CD14-positive monocyte (primary cell): ENCODE measurements around the gene TSHR. TPM values are rescaled to one million over a fixed set of nuclear protein-coding genes. Genes with fewer than 3 reads are reported as not detected.
"Not testable (repeated sequence)": the region's sequence is repeated elsewhere in the genome, so short reads cannot be mapped to it uniquely, and the experiment has no call there.

ENCODE experiments used
- DNase-seq, 3 donors: peaks; one replicate each; pipeline ENCODE4 v3.0.0-alpha.2; 2011 to 2022
- H2AFZ ChIP-seq: 2 replicates; pipeline ENCODE4 v1.6.0; 2012; ENCODE audit warnings: mild to moderate bottlenecking, low read depth, low read length, inconsistent platforms; ENCODE audit not compliant: insufficient read depth, poor library complexity, severe bottlenecking
- H3K27ac ChIP-seq, 2 donors: 1 replicate in 1 of 2; 2 replicates in 1 of 2; pipeline ENCODE4 v1.5.1; 2012 to 2013; ENCODE audit warnings: low read length in 2 of 2, control low read depth in 1 of 2, inconsistent platforms in 1 of 2, low read depth in 1 of 2, mild to moderate bottlenecking in 1 of 2
- H3K27me3 ChIP-seq, 2 donors: one replicate each; pipeline versions ENCODE4 v1.6.0 to v1.6.1; 2011 to 2013; ENCODE audit warnings: low read length in 2 of 2; ENCODE audit not compliant: control insufficient read depth in 2 of 2, insufficient read depth in 2 of 2
- H3K36me3 ChIP-seq, 2 donors: replicated peaks in 1 of 2; 1 replicate in 1 of 2; 2 replicates in 1 of 2; pipeline versions ENCODE4 v1.5.1 to v1.6.1; 2012 to 2013; ENCODE audit warnings: low read length in 2 of 2, control low read depth in 1 of 2, inconsistent platforms in 1 of 2, mild to moderate bottlenecking in 1 of 2; ENCODE audit not compliant: insufficient read depth in 2 of 2, control insufficient read depth in 1 of 2
- H3K4me1 ChIP-seq, 2 donors: 1 replicate in 1 of 2; 2 replicates in 1 of 2; pipeline versions ENCODE4 v1.5.1 to v1.6.1; 2012 to 2013; ENCODE audit warnings: low read length in 2 of 2, control low read depth in 1 of 2, inconsistent platforms in 1 of 2, mild to moderate bottlenecking in 1 of 2, moderate library complexity in 1 of 2; ENCODE audit not compliant: insufficient read depth in 2 of 2, control insufficient read depth in 1 of 2
- H3K4me2 ChIP-seq: replicated peaks from 2 replicates; pipeline ENCODE3; 2012; ENCODE audit warnings: low read length, moderate library complexity, mild to moderate bottlenecking; ENCODE audit not compliant: poor library complexity, severe bottlenecking; ENCODE audit errors: extremely low read depth
- H3K4me3 ChIP-seq, 3 experiments: fragments of 200-600 bp in 1 of 3; sonication (generic) in 1 of 3; replicated peaks in 1 of 3; 1 replicate in 2 of 3; 2 replicates in 1 of 3; pipeline ENCODE4 v1.5.1; 2011 to 2013; ENCODE audit warnings: low read length in 3 of 3, mild to moderate bottlenecking in 3 of 3, control low read depth in 2 of 3, low read depth in 2 of 3, inconsistent platforms in 1 of 3, moderate library complexity in 1 of 3
- H3K79me2 ChIP-seq: 2 replicates; pipeline ENCODE4 v1.6.0; 2012; ENCODE audit warnings: mild to moderate bottlenecking, control low read depth, inconsistent platforms, low read length, moderate library complexity; ENCODE audit not compliant: insufficient read depth
- H3K9ac ChIP-seq: 2 replicates; pipeline ENCODE4 v1.6.0; 2017; ENCODE audit warnings: low read length, mild to moderate bottlenecking; ENCODE audit not compliant: insufficient read depth, poor library complexity, severe bottlenecking
- H3K9me3 ChIP-seq, 2 donors: replicated peaks in 1 of 2; 1 replicate in 1 of 2; 2 replicates in 1 of 2; pipeline versions ENCODE4 v1.5.1 to v1.6.1; 2012 to 2013; ENCODE audit warnings: low read length in 2 of 2, control low read depth in 1 of 2; ENCODE audit not compliant: control insufficient read depth in 1 of 2, insufficient read depth in 1 of 2
- H4K20me1 ChIP-seq: 2 replicates; pipeline ENCODE4 v1.6.0; 2012; ENCODE audit warnings: mild to moderate bottlenecking, low read length, control low read depth, moderate library complexity; ENCODE audit not compliant: insufficient read depth
- H3K27ac Mint-ChIP-seq, 7 donors: one replicate each; pipeline ENCODE4 v1.8.0; 2020; ENCODE audit warnings: mild to moderate bottlenecking in 7 of 7, mixed read lengths in 7 of 7, moderate library complexity in 6 of 7, inconsistent platforms in 2 of 7
- H3K27me3 Mint-ChIP-seq, 3 donors: one replicate each; pipeline ENCODE4 v1.8.0; 2021 to 2022; ENCODE audit warnings: low read depth in 3 of 3, mild to moderate bottlenecking in 3 of 3, mixed read lengths in 3 of 3, moderate library complexity in 3 of 3, inconsistent platforms in 1 of 3
- H3K36me3 Mint-ChIP-seq, 2 donors: one replicate each; pipeline ENCODE4 v1.8.0; 2020; ENCODE audit warnings: mixed read lengths in 2 of 2, inconsistent platforms in 1 of 2, mild to moderate bottlenecking in 1 of 2
- H3K4me1 Mint-ChIP-seq: one replicate; pipeline ENCODE4 v1.8.0; 2020; ENCODE audit warnings: mild to moderate bottlenecking, mixed read lengths
- H3K4me3 Mint-ChIP-seq, 2 donors: one replicate each; pipeline ENCODE4 v1.8.0; 2020; ENCODE audit warnings: mild to moderate bottlenecking in 2 of 2, mixed read lengths in 2 of 2, moderate library complexity in 1 of 2
- H3K9me3 Mint-ChIP-seq, 7 donors: one replicate each; pipeline ENCODE4 v1.8.0; 2020 to 2022; ENCODE audit warnings: mixed read lengths in 7 of 7, mild to moderate bottlenecking in 6 of 7, moderate library complexity in 6 of 7, inconsistent platforms in 2 of 7
- WGBS: methylation state at CpG from one replicate; pipeline ENCODE4 v1.1.5; 2013; ENCODE audit warnings: missing lambda C conversion rate; ENCODE audit not compliant: insufficient coverage; 5-methylcytosine and 5-hydroxymethylcytosine counted together
- intact Hi-C, 2 donors: fragments of 100-400 bp; cut with micrococcal nuclease; formaldehyde crosslinking; loops; one replicate each; pipeline versions ENCODE4 v1.15.0 to v1.15.1; 2023
- polyA plus RNA-seq, 3 donors: library from polyadenylated mRNA; depleted of rRNA in 1 of 3; unstranded in 2 of 3; stranded (reverse) in 1 of 3; fragments of 300-500 nt in 2 of 3; fragments of >200 nt in 1 of 3; fragmentation: Illumina TruSeq in 2 of 3; gene quantifications; 1 replicate in 2 of 3; 2 replicates in 1 of 3; pipeline ENCODE4 v1.2.3, GENCODE V29; 2012 to 2021
- TF ChIP-seq, protein P1 (sequence below): fragments of 200-600 bp; IDR thresholded peaks from one replicate; pipeline ENCODE4 v1.8.0; 2022; ENCODE audit warnings: antibody characterized with exemption, mild to moderate bottlenecking

Gene TSHR
- polyA plus RNA-seq, 3 donors: not detected

DNA sequence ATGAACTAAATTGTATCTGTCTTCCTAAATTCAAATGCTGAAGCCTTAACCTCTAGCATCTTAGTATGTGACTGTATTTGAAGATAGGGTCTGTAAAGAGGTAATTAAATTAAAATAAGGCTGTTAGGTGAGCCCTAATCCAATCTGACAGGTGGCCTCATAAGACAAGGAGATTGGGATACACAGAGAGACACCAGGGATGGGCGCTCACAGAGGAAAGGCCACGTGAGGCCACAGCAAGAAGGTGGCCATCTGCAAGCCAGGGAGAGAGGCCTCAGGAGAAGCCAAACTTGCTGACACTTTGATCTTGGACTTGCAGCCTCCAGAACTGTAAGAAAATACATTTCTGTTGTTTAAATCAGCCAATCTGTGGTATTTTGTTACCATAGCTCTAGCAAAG lies 154.8 kb downstream of the TSHR start:
- Histone ChIP-seq H3K4me2 (no peak overlapping the region), H3K27ac (no peak overlapping the region), H3K9ac (no peak overlapping the region), H3K9me3 (no peaks in the 10 kb centered on the region), H3K36me3 (no peaks in the 10 kb centered on the region), H3K27me3 (no peaks in the 10 kb centered on the region), H2AFZ (no peak overlapping the region), H4K20me1 (no peaks in the 10 kb centered on the region), H3K4me3 (no peak overlapping the region), H3K79me2 (no peaks in the 10 kb centered on the region), H3K4me1 (peaks cover 16 to 26% of the 10 kb centered on the region in 2 donors)
- Mint-ChIP-seq H3K4me3 (no peak overlapping the region), H3K27me3 (no peaks in the 10 kb centered on the region), H3K27ac (no peak overlapping the region), H3K4me1 (peaks cover 18% of the 10 kb centered on the region), H3K36me3 (peaks cover 0 to 4% of the 10 kb centered on the region in 2 donors), H3K9me3 (peaks cover 0 to 5% (median 2%) of the 10 kb centered on the region in 7 donors)
- intact Hi-C loops: no loop called here
- 100% methylated on average over 2 of the region's 2 CpGs for WGBS
- TF ChIP-seq, protein P1, sequence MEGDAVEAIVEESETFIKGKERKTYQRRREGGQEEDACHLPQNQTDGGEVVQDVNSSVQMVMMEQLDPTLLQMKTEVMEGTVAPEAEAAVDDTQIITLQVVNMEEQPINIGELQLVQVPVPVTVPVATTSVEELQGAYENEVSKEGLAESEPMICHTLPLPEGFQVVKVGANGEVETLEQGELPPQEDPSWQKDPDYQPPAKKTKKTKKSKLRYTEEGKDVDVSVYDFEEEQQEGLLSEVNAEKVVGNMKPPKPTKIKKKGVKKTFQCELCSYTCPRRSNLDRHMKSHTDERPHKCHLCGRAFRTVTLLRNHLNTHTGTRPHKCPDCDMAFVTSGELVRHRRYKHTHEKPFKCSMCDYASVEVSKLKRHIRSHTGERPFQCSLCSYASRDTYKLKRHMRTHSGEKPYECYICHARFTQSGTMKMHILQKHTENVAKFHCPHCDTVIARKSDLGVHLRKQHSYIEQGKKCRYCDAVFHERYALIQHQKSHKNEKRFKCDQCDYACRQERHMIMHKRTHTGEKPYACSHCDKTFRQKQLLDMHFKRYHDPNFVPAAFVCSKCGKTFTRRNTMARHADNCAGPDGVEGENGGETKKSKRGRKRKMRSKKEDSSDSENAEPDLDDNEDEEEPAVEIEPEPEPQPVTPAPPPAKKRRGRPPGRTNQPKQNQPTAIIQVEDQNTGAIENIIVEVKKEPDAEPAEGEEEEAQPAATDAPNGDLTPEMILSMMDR: no peak
- DNase-seq: no peak

DNA sequence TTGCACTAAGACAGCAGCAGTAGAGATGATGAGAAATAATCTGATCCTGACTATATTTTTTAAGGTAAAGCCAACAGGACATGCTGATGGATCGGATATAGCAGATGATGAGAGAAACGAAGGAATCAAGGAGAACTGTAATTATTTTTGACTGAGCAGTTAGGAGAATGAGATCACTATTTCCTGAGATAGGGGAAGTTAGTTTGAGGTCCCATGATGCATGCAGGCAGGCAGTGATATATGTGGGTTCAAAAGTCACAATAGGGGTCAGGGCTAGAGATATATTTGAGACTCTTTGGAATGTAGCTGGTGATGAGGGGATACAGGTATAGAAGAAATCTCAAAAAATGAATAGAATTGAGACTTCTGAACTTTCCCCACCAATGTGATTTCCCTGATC lies 157.8 kb downstream of the TSHR start:
- Histone ChIP-seq H3K9ac (no peak overlapping the region), H3K4me2 (peak overlapping the region; percentile 17), H4K20me1 (no peaks in the 10 kb centered on the region), H3K4me1 (peaks cover 16 to 26% of the 10 kb centered on the region in 2 donors), H3K9me3 (no peaks in the 10 kb centered on the region), H3K79me2 (no peaks in the 10 kb centered on the region), H3K27ac (peak overlapping the region in 1 of 2 donors; percentile 40), H3K27me3 (no peaks in the 10 kb centered on the region), H3K36me3 (no peaks in the 10 kb centered on the region), H3K4me3 (no peak overlapping the region), H2AFZ (no peak overlapping the region)
- 30% methylated on average over 2 of the region's 2 CpGs for WGBS
- peak overlapping the region in 6 of 7 donors; percentile 0 to 41 (median 24) for H3K27ac Mint-ChIP-seq
- H3K4me3 Mint-ChIP-seq: peak overlapping the region in 1 of 2 donors; percentile 31
- H3K4me1 Mint-ChIP-seq: peaks cover 18% of the 10 kb centered on the region
- no peaks in the 10 kb centered on the region for H3K27me3 Mint-ChIP-seq
- peak; percentile 15 to 37 (median 19) for DNase-seq
- intact Hi-C loops: no loop called here
- peaks cover 0 to 4% of the 10 kb centered on the region in 2 donors for H3K36me3 Mint-ChIP-seq
- TF ChIP-seq, protein P1: no peak
- H3K9me3 Mint-ChIP-seq: peaks cover 0 to 5% (median 2%) of the 10 kb centered on the region in 7 donors

DNA sequence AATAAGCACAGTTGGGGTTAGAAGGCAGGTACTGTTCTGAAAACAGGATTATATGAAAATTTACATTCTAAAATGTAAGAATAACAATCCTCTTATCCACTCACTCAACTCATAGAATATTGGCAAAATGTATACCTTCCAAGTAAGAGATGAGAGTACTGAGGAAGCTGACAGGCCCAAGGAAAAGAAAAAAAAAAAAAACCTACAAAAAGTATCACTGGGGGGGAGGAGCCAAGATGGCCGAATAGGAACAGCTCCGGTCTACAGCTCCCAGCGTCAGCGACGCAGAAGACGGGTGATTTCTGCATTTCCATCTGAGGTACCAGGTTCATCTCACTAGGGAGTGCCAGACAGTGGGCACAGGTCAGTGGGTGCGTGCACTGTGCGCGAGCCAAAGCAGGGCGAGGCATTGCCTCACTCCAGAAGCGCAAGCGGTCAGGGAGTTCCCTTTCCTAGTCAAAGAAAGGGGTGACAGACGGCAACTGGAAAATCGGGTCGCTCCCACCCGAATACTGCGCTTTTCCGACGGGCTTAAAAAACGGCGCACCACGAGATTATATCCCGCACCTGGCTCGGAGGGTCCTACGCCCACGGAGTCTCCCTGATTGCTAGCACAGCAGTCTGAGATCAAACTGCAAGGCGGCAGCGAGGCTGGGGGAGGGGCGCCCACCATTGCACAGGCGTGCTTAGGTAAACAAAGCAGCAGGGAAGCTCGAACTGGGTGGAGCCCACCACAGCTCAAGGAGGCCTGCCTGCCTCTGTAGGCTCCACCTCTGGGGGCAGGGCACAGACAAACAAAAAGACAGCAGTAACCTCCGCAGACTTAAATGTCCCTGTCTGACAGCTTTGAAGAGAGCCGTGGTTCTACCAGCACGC lies 158.8 kb downstream of the TSHR start:
- 99% methylated on average over 14 of the region's 34 CpGs for WGBS
- H3K4me3 Mint-ChIP-seq, H3K36me3 Mint-ChIP-seq, intact Hi-C loops, H3K4me2 ChIP-seq, H3K27me3 ChIP-seq, H3K9me3 Mint-ChIP-seq, H3K9me3 ChIP-seq, DNase-seq, H3K9ac ChIP-seq, H4K20me1 ChIP-seq, H3K79me2 ChIP-seq, H3K27ac ChIP-seq, H2AFZ ChIP-seq, H3K27ac Mint-ChIP-seq, H3K27me3 Mint-ChIP-seq, H3K4me3 ChIP-seq, H3K36me3 ChIP-seq: not testable (repeated sequence)
- H3K4me1 ChIP-seq: peaks cover 16 to 26% of the 10 kb centered on the region in 2 donors
- H3K4me1 Mint-ChIP-seq: peaks cover 18% of the 10 kb centered on the region
